HCT116 (cell line): Measurements from ENCODE around the gene CTDSPL2. TPM values are rescaled to one million over a fixed set of nuclear protein-coding genes. Genes with fewer than 3 reads are reported as not detected.

Source experiments
- ATAC-seq: fragments of 200-7000 bp; cut with Tn5 transposase; 2 replicates; pipeline ENCODE4 v1.9.1; 2020; ENCODE audit warnings: mild to moderate bottlenecking, moderate library complexity
- BruUV-seq: library from RNA; stranded (reverse); fragments of 400-500 nt; replicated peaks from 2 replicates; lab custom pipeline; 2021; lab: Mats Ljungman, UMichigan
- CTCF ChIA-PET: fragments of 300-600 bp; sonication (Branson Sonifier 250); formaldehyde crosslinking; loops from one replicate; lab custom pipeline; 2021; ENCODE audit warnings: antibody characterized with exemption; lab: Charles Lee
- POLR2A ChIA-PET: fragments of 300-600, 350-600 bp; sonication (Branson Sonifier 250); formaldehyde crosslinking; loops from one replicate; lab custom pipeline; 2021; ENCODE audit warnings: antibody characterized with exemption; lab: Charles Lee
- RAD21 ChIA-PET, 2 experiments: fragments of 300-600 bp; sonication (Branson Sonifier 250); formaldehyde crosslinking; loops; one replicate each; lab custom pipeline; 2023; ENCODE audit warnings: low total read pairs in 2 of 2; ENCODE audit not compliant: uncharacterized antibody in 2 of 2, unreplicated experiment in 2 of 2, low non-redundant PET in 1 of 2; lab: Charles Lee
- DNase-seq: peaks from one replicate; pipeline ENCODE4 v3.0.0-alpha.2; 2010; ENCODE audit warnings: low read depth, low spot score
- H2AFZ ChIP-seq: fragments of 200-600 bp; shearing (Covaris generic), sonication (generic); 2 replicates; pipeline ENCODE4 v1.6.1; 2017; ENCODE audit warnings: low read depth, mixed run types, mixed read lengths, antibody characterized with exemption, low read length; ENCODE audit not compliant: poor library complexity, severe bottlenecking
- H3K27ac ChIP-seq: 2 replicates; pipeline ENCODE4 v1.5.1; 2012; ENCODE audit warnings: low read depth, low read length
- H3K27me3 ChIP-seq: fragments of 200-600 bp; sonication (generic); 2 replicates; pipeline ENCODE4 v1.6.1; 2016; ENCODE audit warnings: mixed run types, low read length, mixed read lengths; ENCODE audit not compliant: insufficient read depth
- H3K36me3 ChIP-seq, 2 experiments: fragments of 200-500 bp in 1 of 2; fragments of 200-600 bp in 1 of 2; sonication (Bioruptor generic) in 1 of 2; sonication (generic) in 1 of 2; 2 replicates each; pipeline versions ENCODE4 v1.5.1 to v1.6.1; 2014 to 2016; ENCODE audit warnings: low read length in 2 of 2, inconsistent platforms in 1 of 2, mixed read lengths in 1 of 2, mixed run types in 1 of 2; ENCODE audit not compliant: insufficient read depth in 2 of 2, control insufficient read depth in 1 of 2
- H3K4me1 ChIP-seq, 2 experiments: fragments of 200-600 bp in 1 of 2; sonication (generic) in 1 of 2; 2 replicates each; pipeline versions ENCODE4 v1.5.1 to v1.6.1; 2012 to 2017; ENCODE audit warnings: low read length in 2 of 2, inconsistent platforms in 1 of 2, mild to moderate bottlenecking in 1 of 2, mixed read lengths in 1 of 2, mixed run types in 1 of 2, moderate library complexity in 1 of 2; ENCODE audit not compliant: insufficient read depth in 2 of 2, control insufficient read depth in 1 of 2
- H3K4me2 ChIP-seq: fragments of 200-600 bp; sonication (generic); 2 replicates; pipeline ENCODE4 v1.6.1; 2017; ENCODE audit warnings: mixed run types, low read length, mixed read lengths
- H3K4me3 ChIP-seq, 2 experiments: fragments of 200-600 bp in 1 of 2; sonication (generic) in 1 of 2; replicated peaks in 1 of 2; 2 replicates each; pipeline ENCODE4 v1.5.1; 2011 to 2016; ENCODE audit warnings: low read length in 2 of 2, control low read depth in 1 of 2, low read depth in 1 of 2, mild to moderate bottlenecking in 1 of 2, mixed read lengths in 1 of 2, mixed run types in 1 of 2
- H3K79me2 ChIP-seq: fragments of 200-600 bp; sonication (generic); 2 replicates; pipeline ENCODE4 v1.6.1; 2017; ENCODE audit warnings: mild to moderate bottlenecking, mixed run types, low read length, moderate library complexity, mixed read lengths; ENCODE audit not compliant: insufficient read depth
- H3K9ac ChIP-seq: fragments of 200-600 bp; sonication (generic); 2 replicates; pipeline ENCODE4 v1.6.1; 2016; ENCODE audit warnings: low read length, mixed read lengths
- H3K9me2 ChIP-seq: fragments of 200-600 bp; sonication (generic), shearing (Covaris generic); 2 replicates; pipeline ENCODE4 v1.6.1; 2017; ENCODE audit warnings: mixed run types, mild to moderate bottlenecking, moderate library complexity; ENCODE audit not compliant: insufficient read depth
- H3K9me3 ChIP-seq, 2 experiments: fragments of 200-500 bp in 1 of 2; fragments of 200-600 bp in 1 of 2; sonication (Bioruptor generic) in 1 of 2; sonication (generic) in 1 of 2; 2 replicates each; pipeline ENCODE4 v1.6.1; 2014 to 2017; ENCODE audit warnings: low read length in 2 of 2, mixed read lengths in 2 of 2, inconsistent platforms in 1 of 2, low read depth in 1 of 2, mild to moderate bottlenecking in 1 of 2, mixed run types in 1 of 2, moderate library complexity in 1 of 2; ENCODE audit not compliant: control insufficient read depth in 1 of 2, insufficient read depth in 1 of 2
- H4K20me1 ChIP-seq: fragments of 200-600 bp; sonication (generic), shearing (Covaris generic); 2 replicates; pipeline ENCODE4 v1.6.1; 2017; ENCODE audit warnings: mixed run types, mild to moderate bottlenecking, moderate library complexity; ENCODE audit not compliant: insufficient read depth
- CEBPB ChIP-seq: IDR thresholded peaks from 2 replicates; pipeline ENCODE4 v1.6.1; 2012; ENCODE audit warnings: low read depth
- EGR1 ChIP-seq: IDR thresholded peaks from 2 replicates; pipeline ENCODE4 v1.6.1; 2012; ENCODE audit warnings: low read depth
- EZH2 ChIP-seq: fragments of 200-600 bp; sonication (generic); IDR thresholded peaks from 2 replicates; pipeline ENCODE4 v1.6.1; 2017; ENCODE audit warnings: antibody characterized with exemption, mixed run types
- EZH2phosphoT487 ChIP-seq: fragments of 200-600 bp; IDR thresholded peaks from 2 replicates; pipeline ENCODE4 v1.6.1; 2018; ENCODE audit warnings: antibody characterized with exemption, borderline replicate concordance
- POLR2AphosphoS5 ChIP-seq: IDR thresholded peaks from 2 replicates; pipeline ENCODE4 v1.6.1; 2011; ENCODE audit warnings: mild to moderate bottlenecking, low read depth, low read length, moderate library complexity
- RAD21 ChIP-seq: IDR thresholded peaks from 2 replicates; pipeline ENCODE4 v1.6.1; 2012; ENCODE audit warnings: low read depth, mild to moderate bottlenecking
- SIN3A ChIP-seq: IDR thresholded peaks from 2 replicates; pipeline ENCODE4 v1.6.1; 2012; ENCODE audit warnings: low read depth
- TCF7L2 ChIP-seq: IDR thresholded peaks from 2 replicates; pipeline ENCODE4 v1.7.0; 2011; ENCODE audit warnings: borderline replicate concordance, inconsistent platforms; ENCODE audit not compliant: insufficient read depth, insufficient read length; ENCODE audit errors: extremely low read depth
- YY1 ChIP-seq: IDR thresholded peaks from 2 replicates; pipeline ENCODE4 v1.6.1; 2011; ENCODE audit warnings: low read length, low read depth, moderate library complexity, mild to moderate bottlenecking; ENCODE audit not compliant: insufficient replicate concordance; ENCODE audit errors: extremely low read depth
- ZFX ChIP-seq: fragments of 450-650 bp; IDR thresholded peaks from 2 replicates; pipeline ENCODE4 v1.6.1; 2017
- ZNF274 ChIP-seq: fragments of 200-500 bp; sonication (Bioruptor generic); IDR thresholded peaks from 2 replicates; pipeline ENCODE4 v1.6.1; 2014; ENCODE audit warnings: mild to moderate bottlenecking, low read depth, low read length, inconsistent platforms
- intact Hi-C: fragments of 100-400 bp; cut with micrococcal nuclease; formaldehyde crosslinking; loops from 2 replicates; pipeline ENCODE4 v1.10.0; 2022
- total RNA-seq: library from RNA; stranded (reverse); gene quantifications from one replicate; pipeline ENCODE4 v1.2.1, GENCODE V29; 2021; ENCODE audit not compliant: unreplicated experiment
- TF ChIP-seq, protein P1 (sequence below): IDR thresholded peaks from 2 replicates; pipeline ENCODE4 v1.6.1; 2012; ENCODE audit warnings: low read depth
- TF ChIP-seq, protein P2 (sequence below): IDR thresholded peaks from 2 replicates; pipeline ENCODE4 v1.6.1; 2012

The CTDSPL2 gene
- total RNA-seq, 1 experiment from 2014 or later, result 56.0 TPM

DNA sequence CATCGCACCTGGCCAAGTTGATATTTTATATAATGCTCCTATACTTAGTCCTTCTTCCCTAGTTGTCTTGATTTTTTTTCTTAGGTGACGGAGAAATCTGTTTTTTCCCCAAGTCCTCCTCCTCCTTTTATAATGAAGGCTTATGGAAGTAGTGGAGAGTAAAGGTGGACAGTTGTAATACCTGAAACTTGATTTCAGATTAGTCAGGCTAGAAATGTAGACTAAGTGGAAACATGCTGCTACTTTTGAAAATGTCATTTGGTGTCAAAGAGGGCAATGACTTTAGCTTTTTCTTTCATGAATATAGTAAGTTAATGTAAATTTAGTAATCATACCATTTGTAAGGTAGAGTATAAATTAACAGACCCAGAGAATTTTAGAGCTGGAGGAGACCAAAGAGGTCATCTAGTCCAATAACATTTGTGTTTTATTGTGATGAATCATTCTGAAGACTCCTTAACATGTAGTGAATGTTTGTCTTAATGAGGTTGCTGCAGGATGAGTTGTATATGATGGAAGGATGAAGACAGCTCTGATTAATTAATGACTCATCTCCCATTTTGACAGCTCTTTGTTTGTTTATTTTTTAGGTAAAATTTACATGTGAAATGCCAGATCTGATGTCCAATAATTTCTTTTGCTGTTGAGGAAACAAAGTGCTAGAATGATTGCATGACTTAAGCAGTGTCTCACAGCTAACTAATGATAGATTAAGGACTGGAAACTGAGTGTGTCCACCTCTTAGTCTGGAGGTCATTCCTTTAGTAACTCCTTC is 8.7 kb downstream of the CTDSPL2 start:
- intact Hi-C loops, result no loop called here
- Histone ChIP-seq H3K4me2 (no peak overlapping the region), H4K20me1 (peaks cover 18% of the 10 kb centered on the region; the same call in 1 of the 2 replicates), H3K9me2 (no peaks in the 10 kb centered on the region), H3K27me3 (no peaks in the 10 kb centered on the region), H3K27ac (no peak overlapping the region), H3K9ac (no peak overlapping the region), H3K4me1 (peaks cover 3 to 9% of the 10 kb centered on the region in 2 experiments; a peak in 2 of 4 replicates), H3K79me2 (peaks cover 99% of the 10 kb centered on the region), H2AFZ (no peak overlapping the region), H3K36me3 (0 out of 4 replicates have a peak, but pooled peaks cover 0 to 3% of the 10 kb centered on the region in 2 experiments), H3K4me3 (no peak overlapping the region), H3K9me3 (no peaks in the 10 kb centered on the region)
- TF ChIP-seq, protein P1, sequence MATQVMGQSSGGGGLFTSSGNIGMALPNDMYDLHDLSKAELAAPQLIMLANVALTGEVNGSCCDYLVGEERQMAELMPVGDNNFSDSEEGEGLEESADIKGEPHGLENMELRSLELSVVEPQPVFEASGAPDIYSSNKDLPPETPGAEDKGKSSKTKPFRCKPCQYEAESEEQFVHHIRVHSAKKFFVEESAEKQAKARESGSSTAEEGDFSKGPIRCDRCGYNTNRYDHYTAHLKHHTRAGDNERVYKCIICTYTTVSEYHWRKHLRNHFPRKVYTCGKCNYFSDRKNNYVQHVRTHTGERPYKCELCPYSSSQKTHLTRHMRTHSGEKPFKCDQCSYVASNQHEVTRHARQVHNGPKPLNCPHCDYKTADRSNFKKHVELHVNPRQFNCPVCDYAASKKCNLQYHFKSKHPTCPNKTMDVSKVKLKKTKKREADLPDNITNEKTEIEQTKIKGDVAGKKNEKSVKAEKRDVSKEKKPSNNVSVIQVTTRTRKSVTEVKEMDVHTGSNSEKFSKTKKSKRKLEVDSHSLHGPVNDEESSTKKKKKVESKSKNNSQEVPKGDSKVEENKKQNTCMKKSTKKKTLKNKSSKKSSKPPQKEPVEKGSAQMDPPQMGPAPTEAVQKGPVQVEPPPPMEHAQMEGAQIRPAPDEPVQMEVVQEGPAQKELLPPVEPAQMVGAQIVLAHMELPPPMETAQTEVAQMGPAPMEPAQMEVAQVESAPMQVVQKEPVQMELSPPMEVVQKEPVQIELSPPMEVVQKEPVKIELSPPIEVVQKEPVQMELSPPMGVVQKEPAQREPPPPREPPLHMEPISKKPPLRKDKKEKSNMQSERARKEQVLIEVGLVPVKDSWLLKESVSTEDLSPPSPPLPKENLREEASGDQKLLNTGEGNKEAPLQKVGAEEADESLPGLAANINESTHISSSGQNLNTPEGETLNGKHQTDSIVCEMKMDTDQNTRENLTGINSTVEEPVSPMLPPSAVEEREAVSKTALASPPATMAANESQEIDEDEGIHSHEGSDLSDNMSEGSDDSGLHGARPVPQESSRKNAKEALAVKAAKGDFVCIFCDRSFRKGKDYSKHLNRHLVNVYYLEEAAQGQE, result no peak
- TF ChIP-seq EZH2, result no peak
- TF ChIP-seq POLR2AphosphoS5, result no peak
- no peak for TF ChIP-seq EZH2phosphoT487
- no peak for TF ChIP-seq ZFX
- no peak for TF ChIP-seq RAD21
- TF ChIP-seq, protein P2, sequence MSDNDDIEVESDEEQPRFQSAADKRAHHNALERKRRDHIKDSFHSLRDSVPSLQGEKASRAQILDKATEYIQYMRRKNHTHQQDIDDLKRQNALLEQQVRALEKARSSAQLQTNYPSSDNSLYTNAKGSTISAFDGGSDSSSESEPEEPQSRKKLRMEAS, result no peak
- TF ChIP-seq CEBPB, result no peak
- TF ChIP-seq ZNF274, result no peak
- no peak for TF ChIP-seq YY1
- TF ChIP-seq SIN3A, result no peak
- TF ChIP-seq EGR1, result no peak
- TF ChIP-seq TCF7L2, result no peak
- DNase-seq, result no peak
- POLR2A ChIA-PET, result no interaction called here
- RAD21 ChIA-PET, result no interaction called here
- ATAC-seq, result no peak
- CTCF ChIA-PET, result interaction anchor here (1.1 kb wide), 1 partner anchor 9 kb away, joined by 3 read pairs; the partner anchor contains the start of gene CTDSPL2
- BruUV-seq, result no TSS peak
